Smooth muscle cell (in vitro differentiated cells): ENCODE measurements around the gene MPZL1. TPM values are rescaled to one million over a fixed set of nuclear protein-coding genes. Genes with fewer than 3 reads are reported as not detected.

Source experiments
- DNase-seq: peaks from one replicate; lab custom pipeline; 2025; ENCODE audit not compliant: unreplicated experiment; lab: John Stamatoyannopoulos, UW
- H2AFZ ChIP-seq: fragments of 200-600 bp; sonication (generic); 2 replicates; pipeline ENCODE4 v1.6.0; 2016; ENCODE audit warnings: antibody characterized with exemption, low read depth, mild to moderate bottlenecking
- H3F3A ChIP-seq: fragments of 200-600 bp; sonication (generic); 2 replicates; pipeline ENCODE4 v1.6.0; 2017; ENCODE audit warnings: antibody characterized with exemption, low read depth
- H3K27ac ChIP-seq: fragments of 200-600 bp; sonication (generic); 2 replicates; pipeline ENCODE4 v1.5.1; 2016; ENCODE audit warnings: low read depth, mild to moderate bottlenecking
- H3K27me3 ChIP-seq: fragments of 200-600 bp; sonication (generic); 2 replicates; pipeline ENCODE4 v1.6.1; 2016; ENCODE audit warnings: low read depth, mild to moderate bottlenecking
- H3K36me3 ChIP-seq: fragments of 200-600 bp; sonication (generic); 2 replicates; pipeline ENCODE4 v1.5.1; 2016; ENCODE audit warnings: low read depth
- H3K4me1 ChIP-seq: fragments of 200-600 bp; sonication (generic); 2 replicates; pipeline ENCODE4 v1.5.1; 2016; ENCODE audit warnings: low read depth
- H3K4me2 ChIP-seq: fragments of 200-600 bp; sonication (generic); 2 replicates; pipeline ENCODE4 v1.6.0; 2016; ENCODE audit warnings: mild to moderate bottlenecking
- H3K4me3 ChIP-seq: fragments of 200-600 bp; sonication (generic); 2 replicates; pipeline ENCODE4 v1.5.1; 2016; ENCODE audit warnings: mild to moderate bottlenecking
- H3K79me2 ChIP-seq: fragments of 200-600 bp; sonication (generic); 2 replicates; pipeline ENCODE4 v1.6.0; 2016; ENCODE audit warnings: low read depth, mild to moderate bottlenecking
- H3K9ac ChIP-seq: fragments of 200-600 bp; sonication (generic); 2 replicates; pipeline ENCODE4 v1.6.0; 2016; ENCODE audit warnings: low read depth
- H3K9me3 ChIP-seq: fragments of 200-600 bp; sonication (generic); replicated peaks from 2 replicates; pipeline ENCODE4 v1.5.1; 2016; ENCODE audit warnings: low read depth
- H4K20me1 ChIP-seq: fragments of 200-600 bp; sonication (generic); 2 replicates; pipeline ENCODE4 v1.6.0; 2016; ENCODE audit warnings: low read depth
- WGBS: methylation state at CpG from one replicate; pipeline ENCODE4 v1.1.7; 2016; ENCODE audit warnings: low lambda C conversion rate; 5-methylcytosine and 5-hydroxymethylcytosine counted together
- polyA plus RNA-seq: library from polyadenylated mRNA; unstranded; fragments of >200 nt; fragmentation: Nextera tagmentation; extraction: Ambion mirVana; gene quantifications from 2 replicates; pipeline ENCODE4 v1.2.1, GENCODE V29; 2016
- total RNA-seq: library from RNA; depleted of rRNA; stranded (reverse); fragments of >200 nt; gene quantifications from 2 replicates; pipeline ENCODE4 v1.2.3, GENCODE V29; 2014
- TF ChIP-seq, protein P1 (sequence below): fragments of 200-600 bp; sonication (generic); IDR thresholded peaks from 2 replicates; pipeline ENCODE4 v1.5.1; 2017; ENCODE audit warnings: borderline replicate concordance, mild to moderate bottlenecking, antibody characterized with exemption; ENCODE audit not compliant: insufficient read depth, poor library complexity, severe bottlenecking

Gene MPZL1
- total and polyA plus RNA-seq, 2 experiments from 2014 or later: 250 to 276 TPM

- no peaks in the 10 kb centered on the region for H3K9me3 ChIP-seq
- H3K36me3 ChIP-seq: peaks cover 22% of the 10 kb centered on the region
- TF ChIP-seq, protein P1, sequence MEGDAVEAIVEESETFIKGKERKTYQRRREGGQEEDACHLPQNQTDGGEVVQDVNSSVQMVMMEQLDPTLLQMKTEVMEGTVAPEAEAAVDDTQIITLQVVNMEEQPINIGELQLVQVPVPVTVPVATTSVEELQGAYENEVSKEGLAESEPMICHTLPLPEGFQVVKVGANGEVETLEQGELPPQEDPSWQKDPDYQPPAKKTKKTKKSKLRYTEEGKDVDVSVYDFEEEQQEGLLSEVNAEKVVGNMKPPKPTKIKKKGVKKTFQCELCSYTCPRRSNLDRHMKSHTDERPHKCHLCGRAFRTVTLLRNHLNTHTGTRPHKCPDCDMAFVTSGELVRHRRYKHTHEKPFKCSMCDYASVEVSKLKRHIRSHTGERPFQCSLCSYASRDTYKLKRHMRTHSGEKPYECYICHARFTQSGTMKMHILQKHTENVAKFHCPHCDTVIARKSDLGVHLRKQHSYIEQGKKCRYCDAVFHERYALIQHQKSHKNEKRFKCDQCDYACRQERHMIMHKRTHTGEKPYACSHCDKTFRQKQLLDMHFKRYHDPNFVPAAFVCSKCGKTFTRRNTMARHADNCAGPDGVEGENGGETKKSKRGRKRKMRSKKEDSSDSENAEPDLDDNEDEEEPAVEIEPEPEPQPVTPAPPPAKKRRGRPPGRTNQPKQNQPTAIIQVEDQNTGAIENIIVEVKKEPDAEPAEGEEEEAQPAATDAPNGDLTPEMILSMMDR: no peak
- DNase-seq: no peak
- H3K4me1 ChIP-seq: peaks cover 9% of the 10 kb centered on the region
- WGBS: 77% methylated on average over 1 of the region's 1 CpG
- H3K27ac ChIP-seq: peak overlapping the region; percentile 97
- no peak overlapping the region for H2AFZ ChIP-seq
- H4K20me1 ChIP-seq: peaks cover 52% of the 10 kb centered on the region
- peak overlapping the region; percentile 83 for H3K9ac ChIP-seq
- H3F3A ChIP-seq: peaks cover 9% of the 10 kb centered on the region
- no peak overlapping the region for H3K4me3 ChIP-seq
- H3K4me2 ChIP-seq: peak overlapping the region; percentile 76
- H3K27me3 ChIP-seq: no peaks in the 10 kb centered on the region
- peaks cover 41% of the 10 kb centered on the region for H3K79me2 ChIP-seq
These were observed 54.4 kb downstream of the MPZL1 start for GRCh38 chr1:167776151-167776550.

DNA sequence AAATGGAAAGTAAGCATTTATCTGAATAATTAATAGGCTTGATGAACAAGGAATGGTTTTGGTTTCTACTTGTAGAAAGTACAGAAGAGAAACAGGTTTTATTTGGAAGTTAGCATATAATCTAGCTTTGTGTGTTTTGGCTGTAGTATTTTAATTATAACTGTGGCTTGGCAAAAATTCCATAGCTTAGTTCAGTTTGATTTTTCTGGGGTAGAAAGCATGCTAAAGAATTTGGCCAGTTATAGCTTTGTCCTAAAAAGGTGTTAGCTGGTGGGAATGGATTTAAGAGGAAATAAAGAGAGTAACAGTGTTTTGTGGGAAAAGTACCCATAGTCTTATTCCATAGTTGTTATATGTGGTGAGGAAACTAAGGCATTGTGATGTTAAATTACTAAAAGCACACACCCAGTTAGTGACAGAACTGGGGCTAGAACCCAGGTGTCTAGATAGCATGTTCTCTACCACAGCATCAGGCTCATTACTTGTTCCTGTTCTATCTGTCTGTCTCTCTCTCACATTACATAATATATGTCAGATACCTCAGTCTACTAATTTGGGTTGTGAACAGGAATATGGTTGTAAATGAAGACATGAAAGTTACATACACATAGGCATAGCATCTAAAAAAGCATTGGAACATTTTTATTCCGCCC lies 55.0 kb downstream of the MPZL1 start:
- WGBS: 100% methylated on average over 1 of the region's 1 CpG
- Histone ChIP-seq H3K4me3 (no peak overlapping the region), H3K27ac (peak overlapping the region; percentile 97), H3K9me3 (no peaks in the 10 kb centered on the region), H2AFZ (no peak overlapping the region), H3K4me2 (peak overlapping the region; percentile 76), H3K27me3 (no peaks in the 10 kb centered on the region), H3K36me3 (peaks cover 24% of the 10 kb centered on the region), H3F3A (peaks cover 9% of the 10 kb centered on the region), H3K9ac (peak overlapping the region; percentile 83), H3K4me1 (peaks cover 9% of the 10 kb centered on the region), H3K79me2 (peaks cover 43% of the 10 kb centered on the region), H4K20me1 (peaks cover 48% of the 10 kb centered on the region)
- TF ChIP-seq, protein P1: no peak
- no peak for DNase-seq

GRCh38 chr1:167777269-167777650 lies 55.5 kb downstream of the MPZL1 start:
- Histone ChIP-seq H3K9me3 (no peaks in the 10 kb centered on the region), H3K79me2 (peaks cover 47% of the 10 kb centered on the region), H3F3A (peaks cover 9% of the 10 kb centered on the region), H3K27me3 (no peaks in the 10 kb centered on the region), H4K20me1 (peaks cover 43% of the 10 kb centered on the region), H3K9ac (no peak overlapping the region), H3K4me3 (no peak overlapping the region), H2AFZ (no peak overlapping the region), H3K27ac (peak overlapping the region; percentile 97), H3K4me2 (no peak overlapping the region), H3K36me3 (peaks cover 24% of the 10 kb centered on the region), H3K4me1 (peaks cover 9% of the 10 kb centered on the region)
- no peak for DNase-seq
- 96% methylated on average over 5 of the region's 5 CpGs for WGBS
- TF ChIP-seq, protein P1: no peak

GRCh38 chr1:167781558-167781957 lies 59.8 kb downstream of the MPZL1 start:
- Histone ChIP-seq H3K79me2 (peaks cover 43% of the 10 kb centered on the region), H3K4me3 (no peak overlapping the region), H3K9me3 (no peaks in the 10 kb centered on the region), H3K27me3 (no peaks in the 10 kb centered on the region), H3K4me2 (no peak overlapping the region), H3K9ac (no peak overlapping the region), H3K36me3 (peaks cover 27% of the 10 kb centered on the region), H3F3A (no peaks in the 10 kb centered on the region), H2AFZ (no peak overlapping the region), H4K20me1 (peaks cover 27% of the 10 kb centered on the region), H3K27ac (no peak overlapping the region), H3K4me1 (no peaks in the 10 kb centered on the region)
- 97% methylated on average over 2 of the region's 2 CpGs for WGBS
- TF ChIP-seq, protein P1: no peak
- no peak for DNase-seq
